HG02852 (cell line): Measurements from ENCODE around the gene FBXW8.

Source experiments
- ATAC-seq: cut with Tn5 transposase; IDR thresholded peaks from one replicate; pipeline ENCODE4 v1.9.1; 2021; ENCODE audit warnings: mild to moderate bottlenecking, moderate library complexity; ENCODE audit not compliant: unreplicated experiment

Gene FBXW8

DNA sequence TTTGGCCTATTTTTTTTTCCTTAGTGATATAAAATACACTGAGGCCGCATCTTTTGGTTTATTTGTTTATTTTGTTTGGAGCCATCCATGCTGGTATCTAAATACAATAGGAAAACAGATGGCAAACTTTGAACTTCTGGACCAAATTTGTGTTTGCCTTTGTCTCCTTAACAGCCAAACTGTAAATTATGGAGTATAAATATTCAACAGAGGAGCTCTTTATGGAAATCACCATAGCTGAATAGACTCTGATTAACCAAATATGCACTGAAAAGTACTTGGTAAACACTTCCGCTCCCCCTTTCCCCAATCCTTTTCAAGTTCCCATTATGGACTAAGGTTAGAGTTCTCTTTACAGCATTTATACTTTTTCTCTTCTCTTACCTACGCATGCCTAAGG lies 107.9 kb downstream of the FBXW8 start:
- ATAC-seq: no peak

DNA sequence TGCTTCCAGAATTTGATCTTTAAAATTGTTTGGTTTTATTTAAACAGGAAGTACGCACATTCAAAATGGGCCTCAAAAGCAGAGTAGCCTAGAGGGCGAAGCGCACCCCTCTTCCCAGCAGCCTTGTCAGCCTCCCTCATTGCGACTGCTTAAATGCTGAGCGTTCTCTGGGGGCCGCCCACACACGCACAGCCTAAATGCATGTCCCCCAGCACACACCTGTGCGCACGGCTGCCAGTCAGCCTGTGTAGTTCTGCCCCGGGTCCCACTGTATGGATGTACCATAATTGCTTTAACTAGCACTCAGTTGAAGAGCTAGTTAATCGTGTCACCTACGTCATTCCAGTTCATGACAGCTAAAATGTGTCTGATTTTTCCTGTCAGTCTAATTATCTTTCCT lies 109.1 kb downstream of the FBXW8 start:
- no peak for ATAC-seq

DNA sequence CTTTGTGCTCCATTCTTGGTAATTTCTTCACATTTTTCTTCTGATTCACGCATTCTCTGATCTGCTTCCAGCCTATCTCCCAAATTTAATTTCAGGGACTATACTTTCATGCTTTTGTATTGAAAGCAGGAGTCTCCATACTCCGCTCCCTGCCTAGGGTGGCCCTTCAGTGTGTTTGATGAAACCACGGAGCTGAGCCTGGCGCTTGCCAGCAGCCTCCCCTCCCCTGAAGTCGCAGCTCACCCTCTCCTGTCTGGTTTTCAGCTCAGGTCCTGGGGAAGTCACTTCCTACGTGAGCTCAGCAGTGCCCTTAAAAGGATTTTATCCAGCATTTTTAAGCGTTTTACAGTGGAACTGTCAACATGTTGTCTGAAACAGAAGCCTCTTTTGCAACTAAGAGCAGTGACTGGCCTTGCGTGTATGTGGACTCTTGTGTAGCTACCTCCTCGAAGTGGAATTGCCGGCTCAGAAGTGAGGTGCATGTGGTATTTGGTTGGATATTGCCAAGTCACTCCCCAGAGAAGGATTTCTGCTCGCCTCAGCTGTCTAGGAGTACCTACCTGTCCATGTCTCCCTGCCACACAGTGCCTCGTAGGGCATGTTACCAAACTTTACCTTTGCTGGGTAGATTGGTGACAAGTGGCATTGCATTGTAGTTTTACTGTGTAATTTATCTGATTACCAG lies 109.9 kb downstream of the FBXW8 start:
- no peak for ATAC-seq

GRCh38 chr12:117022465-117022864 lies 111.7 kb downstream of the FBXW8 start:
- ATAC-seq: no peak

DNA sequence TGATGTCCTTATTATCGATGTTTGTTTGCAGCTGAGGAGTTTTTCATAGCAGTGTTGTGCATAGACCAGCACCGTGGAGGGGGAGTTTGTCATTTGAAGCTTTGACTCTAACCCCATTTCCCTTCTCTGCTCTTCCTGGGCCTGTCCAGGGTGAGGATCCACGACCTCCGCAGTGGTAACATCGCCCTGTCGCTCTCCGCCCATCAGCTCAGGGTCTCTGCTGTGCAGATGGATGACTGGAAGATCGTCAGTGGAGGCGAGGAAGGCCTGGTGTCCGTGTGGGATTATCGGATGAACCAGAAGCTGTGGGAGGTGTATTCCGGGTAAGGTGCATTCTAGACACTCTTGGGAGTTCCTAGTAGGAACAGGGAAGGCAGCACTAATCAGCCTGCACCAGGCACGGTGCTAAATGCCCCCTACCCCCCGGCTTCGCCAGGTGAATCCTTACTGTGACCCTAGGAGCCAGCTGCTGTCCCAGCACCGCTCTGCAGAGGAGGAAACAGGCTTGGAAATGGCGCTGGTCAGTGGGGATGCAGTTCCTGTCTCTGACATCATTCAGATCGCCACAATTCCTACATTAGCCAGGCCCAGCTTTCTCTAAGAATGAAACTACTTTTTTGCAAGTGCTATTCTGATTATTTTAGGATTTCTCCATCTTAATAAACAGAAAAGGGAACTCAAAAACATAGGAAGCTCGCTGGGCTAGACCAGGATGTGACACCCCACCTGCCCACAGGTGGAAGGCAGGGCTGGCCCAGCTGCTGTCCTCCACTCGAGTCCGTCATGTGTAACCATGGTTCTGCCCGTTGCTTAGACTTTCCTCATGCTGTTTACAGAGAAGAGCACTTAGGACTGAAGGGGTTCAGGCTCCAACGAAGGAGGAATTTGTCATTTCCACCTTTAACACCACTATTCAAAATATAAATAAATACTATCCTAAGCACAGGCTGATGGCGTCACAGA lies 113.5 kb downstream of the FBXW8 start:
- ATAC-seq: no peak

DNA sequence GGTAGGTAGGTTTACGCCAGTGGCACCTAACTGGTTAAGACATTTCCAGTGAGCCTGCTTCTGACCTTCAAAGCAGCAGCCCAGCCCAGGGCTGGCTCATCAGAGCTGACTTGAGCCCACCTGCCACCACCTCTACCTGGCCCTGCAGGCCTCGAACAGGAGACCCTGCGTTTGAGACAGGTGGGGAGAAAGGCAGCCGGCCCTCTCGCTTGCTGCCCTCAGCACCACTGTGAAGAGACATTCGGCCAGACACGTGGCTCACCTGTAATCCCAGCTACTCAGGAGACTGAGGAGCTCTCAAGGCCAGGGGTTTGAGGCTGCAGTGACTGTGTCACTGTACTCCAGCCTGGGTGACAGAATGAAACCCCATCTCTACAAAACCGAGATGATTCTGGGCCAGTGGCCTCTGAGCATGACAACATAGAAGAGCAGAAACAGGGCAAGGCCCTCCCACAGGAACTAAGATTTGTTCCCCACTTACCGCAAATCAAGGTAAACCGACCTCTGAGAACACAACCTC lies 114.3 kb downstream of the FBXW8 start:
- no peak for ATAC-seq

DNA sequence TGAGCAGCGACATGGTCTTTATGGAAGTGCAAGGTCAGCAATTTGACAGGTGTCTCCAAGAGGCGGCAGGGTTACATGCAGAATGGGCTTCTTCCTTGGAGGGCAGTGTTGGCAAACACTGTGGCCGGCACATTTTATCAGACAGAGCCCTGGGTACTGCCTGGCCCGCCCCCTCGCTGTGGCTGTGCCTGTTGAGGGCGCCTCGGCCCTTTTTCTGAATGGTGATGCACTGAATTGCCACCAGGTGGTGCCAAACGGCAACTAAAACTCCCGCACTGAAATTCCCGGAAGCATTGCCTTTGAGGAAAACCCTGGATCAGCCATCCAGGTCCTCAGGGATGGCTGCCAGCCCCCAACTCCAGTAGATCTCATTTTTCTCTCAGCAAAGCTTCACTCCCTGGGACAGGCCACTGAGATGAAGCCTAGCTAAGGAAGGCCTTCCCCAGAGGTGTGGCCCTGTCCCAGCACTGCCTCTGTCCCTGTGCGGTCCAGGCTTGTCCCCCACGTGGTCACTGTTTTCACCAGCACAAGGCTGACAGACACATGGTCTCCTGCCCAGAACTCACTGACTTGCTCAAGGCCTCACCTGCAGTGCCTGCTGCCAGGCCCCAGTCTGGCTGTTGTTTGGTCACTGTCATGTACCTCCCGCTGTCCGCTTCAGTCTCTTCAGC lies 114.9 kb downstream of the FBXW8 start:
- ATAC-seq: no peak

DNA sequence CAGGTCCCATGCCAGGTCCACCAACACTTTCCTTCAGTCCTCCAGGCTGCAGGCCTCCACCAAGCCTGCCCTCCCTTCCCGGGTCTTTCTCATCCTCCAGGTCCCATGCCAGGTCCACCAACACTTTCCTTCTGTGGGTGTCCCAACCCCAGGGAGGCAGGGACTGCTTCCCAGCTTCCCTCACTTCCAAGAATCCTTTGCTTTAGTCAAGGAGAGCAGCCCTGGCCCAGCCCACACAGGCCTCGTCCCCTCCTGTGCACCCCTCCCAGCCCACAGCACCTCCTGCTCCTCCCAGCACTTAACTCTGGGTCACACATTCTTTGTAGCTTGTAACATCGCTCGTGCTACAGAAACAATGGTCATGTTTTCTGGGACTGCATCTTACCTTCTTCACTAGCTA lies 115.6 kb downstream of the FBXW8 start:
- no peak for ATAC-seq

- no peak for ATAC-seq
These were observed 116.1 kb downstream of the FBXW8 start for GRCh38 chr12:117026921-117027250.

DNA sequence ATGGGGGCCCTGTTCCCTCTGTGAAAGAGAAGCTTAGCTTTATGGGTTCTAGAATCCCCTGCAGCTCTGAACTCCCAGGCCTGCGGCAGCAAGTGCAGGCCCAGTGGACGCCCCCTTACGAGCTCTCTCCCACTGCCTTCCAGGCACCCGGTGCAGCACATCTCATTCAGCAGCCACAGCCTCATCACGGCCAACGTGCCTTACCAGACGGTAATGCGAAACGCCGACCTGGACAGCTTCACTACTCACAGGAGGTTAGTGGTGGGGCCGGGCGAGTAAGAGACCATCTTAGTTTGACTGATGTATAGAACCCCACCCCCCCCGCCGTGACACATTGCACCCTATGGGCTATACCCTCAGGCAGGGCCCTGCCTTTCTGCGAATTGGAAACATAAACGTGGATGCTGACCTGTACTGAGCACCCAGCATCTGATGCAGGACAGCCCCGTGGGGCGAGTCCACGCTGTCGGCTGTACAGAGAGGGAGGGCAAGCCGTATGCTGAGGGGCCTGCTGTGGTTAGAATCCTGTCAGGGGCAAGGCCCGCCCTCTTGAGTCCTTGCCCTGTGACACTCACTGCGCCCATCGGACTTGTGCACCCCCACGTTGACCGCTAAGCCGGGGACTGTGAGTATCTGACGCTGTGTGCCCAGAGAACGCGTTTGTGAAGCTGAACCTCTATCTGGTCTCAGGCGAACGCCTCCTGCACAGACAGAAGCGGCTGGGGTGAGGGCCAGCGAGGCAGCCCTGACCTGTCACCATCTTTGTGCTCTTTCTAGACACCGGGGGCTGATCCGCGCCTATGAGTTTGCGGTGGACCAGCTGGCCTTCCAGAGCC lies 116.7 kb downstream of the FBXW8 start:
- ATAC-seq: no peak

GRCh38 chr12:117028254-117028653 lies 117.5 kb downstream of the FBXW8 start:
- ATAC-seq: no peak

- no peak for ATAC-seq
These were observed 119.6 kb downstream of the FBXW8 start for GRCh38 chr12:117030187-117030900.

- no peak for ATAC-seq
These were observed 121.3 kb downstream of the FBXW8 start for GRCh38 chr12:117031843-117032592.

DNA sequence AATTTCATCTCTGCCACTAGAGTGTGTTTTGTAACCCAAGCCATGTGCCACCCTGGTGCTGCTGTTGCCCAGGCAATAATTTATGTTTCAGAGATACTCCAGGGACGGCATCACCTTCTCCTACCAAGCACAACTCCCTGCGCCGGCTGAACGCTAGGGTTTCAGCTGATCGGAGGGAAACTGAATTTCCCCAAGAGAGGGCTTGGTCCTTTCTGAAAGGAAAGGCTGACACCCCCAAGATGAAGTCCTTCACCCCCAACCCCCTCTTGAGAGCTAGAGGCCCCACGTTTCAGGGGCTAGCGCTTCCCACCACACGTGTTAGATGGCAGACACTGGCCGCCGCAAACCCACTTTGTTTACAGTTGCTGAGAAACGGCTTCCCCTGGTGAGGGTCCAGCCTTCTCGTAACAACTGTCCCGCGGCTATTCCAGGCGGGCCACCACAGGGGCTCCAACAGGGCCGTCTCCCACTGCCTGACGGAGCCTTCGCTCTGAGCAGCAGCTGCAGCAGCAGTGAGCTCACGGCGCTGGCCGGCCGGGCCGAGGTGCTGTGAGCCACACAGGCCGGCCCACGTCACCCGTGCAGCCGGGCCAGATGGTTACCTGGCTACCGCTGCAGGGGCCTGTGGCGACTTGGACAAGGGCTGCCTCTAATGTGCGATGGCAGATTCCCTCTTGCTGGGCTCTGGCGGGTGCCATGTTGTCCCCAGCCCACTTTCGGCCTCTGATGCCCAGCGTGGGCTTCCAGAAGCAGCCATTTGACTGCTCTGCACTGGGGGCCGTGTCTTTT lies 122.0 kb downstream of the FBXW8 start:
- ATAC-seq: no peak

- no peak for ATAC-seq
These were observed 122.9 kb downstream of the FBXW8 start for GRCh38 chr12:117033382-117034221.

GRCh38 chr12:117034249-117034648 lies 123.5 kb downstream of the FBXW8 start:
- no peak for ATAC-seq

GRCh38 chr12:117034701-117035151 lies 124.0 kb downstream of the FBXW8 start:
- ATAC-seq: no peak
